ENCODE results near the gene EHBP1L1.
A peak's percentile ranks its signal among the peaks of the same experiment; 100 is the strongest.

EHBP1L1 gene

DNA sequence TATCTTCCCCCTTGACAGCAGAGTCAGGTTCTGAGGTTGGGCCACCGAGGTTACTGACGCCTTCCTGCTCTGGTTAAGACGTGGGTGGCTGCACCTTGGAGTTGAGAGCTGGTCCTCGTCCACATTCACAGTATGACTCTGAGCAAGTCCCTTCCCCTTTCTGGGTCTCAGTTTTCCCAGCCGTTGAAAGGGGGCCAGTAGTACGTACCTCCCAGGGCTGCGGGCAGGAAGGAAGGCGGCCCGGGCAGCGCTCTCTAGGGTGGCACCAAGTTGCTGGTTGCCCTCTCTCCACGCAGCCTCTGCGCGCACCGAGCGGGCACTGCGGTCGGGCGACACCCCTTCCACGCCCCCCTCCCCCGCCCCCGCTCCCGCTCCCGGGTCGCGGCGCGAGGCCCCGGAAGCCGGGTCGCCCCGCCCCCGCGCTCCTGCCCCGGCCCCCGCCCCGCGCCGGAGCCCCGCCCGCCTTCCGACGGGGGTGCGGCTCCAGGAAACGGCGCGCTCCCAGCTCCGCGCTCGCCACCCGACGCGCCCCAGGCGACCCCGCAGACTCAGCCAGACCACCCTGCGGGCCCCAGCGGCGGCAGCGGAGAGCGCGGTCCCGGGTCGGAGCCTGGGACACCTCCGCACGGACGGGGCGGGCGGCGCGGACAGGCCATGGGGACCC lies at the start of gene EHBP1L1:
TSS of gene EHBP1L1 (plus strand) at position 486 of the 664 bp plus-strand sequence. CDS start 250 bp downstream, outside the sequence.
- peak; percentile 70 to 79 for DNase-seq (ENCODE audit: extremely low read depth in 1 of 2, low read depth in 1 of 2)

DNA sequence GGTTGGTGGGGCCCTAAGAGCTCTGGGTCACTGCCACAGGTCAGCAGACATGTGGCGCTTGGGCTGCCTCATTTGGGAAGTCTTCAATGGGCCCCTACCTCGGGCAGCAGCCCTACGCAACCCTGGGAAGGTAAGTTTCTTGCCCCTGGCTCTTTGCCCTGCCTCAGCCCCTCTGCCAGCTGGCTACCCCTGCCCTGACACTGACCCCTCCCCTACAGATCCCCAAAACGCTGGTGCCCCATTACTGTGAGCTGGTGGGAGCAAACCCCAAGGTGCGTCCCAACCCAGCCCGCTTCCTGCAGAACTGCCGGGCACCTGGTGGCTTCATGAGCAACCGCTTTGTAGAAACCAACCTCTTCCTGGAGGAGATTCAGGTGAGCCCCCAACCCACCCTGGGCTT lies 49.1 kb upstream of the EHBP1L1 start:
- DNase-seq (ENCODE audit: extremely low read depth in 1 of 2, low read depth in 1 of 2), result no peak

DNA sequence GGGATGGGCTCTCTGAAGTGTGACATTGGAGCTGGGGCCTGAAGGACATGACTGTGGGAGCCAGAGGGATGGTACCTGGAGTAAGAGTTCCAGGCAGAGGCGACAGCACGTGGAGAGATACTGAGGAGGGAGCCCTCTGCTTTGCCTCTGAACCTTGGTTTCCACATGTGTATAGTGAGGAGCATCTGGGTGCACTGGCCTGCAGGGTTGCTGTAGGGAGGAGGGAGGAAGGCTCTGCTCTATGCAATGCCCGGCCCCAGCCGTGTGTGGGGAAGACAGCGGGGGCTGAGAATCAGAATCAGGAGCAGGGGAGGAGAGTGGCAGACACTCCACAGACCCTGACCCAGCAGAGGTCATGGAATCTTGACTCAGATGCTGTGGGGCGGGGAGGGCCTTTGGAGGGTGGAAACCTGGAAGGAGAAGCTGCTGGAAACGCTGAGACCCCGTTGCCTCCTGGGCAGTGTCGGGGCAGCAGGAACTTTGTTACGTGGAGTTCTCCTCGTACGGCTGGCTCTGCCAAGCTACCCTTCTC lies 47.0 kb upstream of the EHBP1L1 start:
- DNase-seq (ENCODE audit: extremely low read depth in 1 of 2, low read depth in 1 of 2), result no peak

GRCh38 chr11:65529475-65530156 lies 46.2 kb upstream of the EHBP1L1 start:
- DNase-seq (ENCODE audit: extremely low read depth in 1 of 2, low read depth in 1 of 2), result no peak

- no peak for DNase-seq (ENCODE audit: extremely low read depth in 1 of 2, low read depth in 1 of 2)
Observed at GRCh38 chr11:65530157-65530496, 45.7 kb upstream of the EHBP1L1 start.

DNA sequence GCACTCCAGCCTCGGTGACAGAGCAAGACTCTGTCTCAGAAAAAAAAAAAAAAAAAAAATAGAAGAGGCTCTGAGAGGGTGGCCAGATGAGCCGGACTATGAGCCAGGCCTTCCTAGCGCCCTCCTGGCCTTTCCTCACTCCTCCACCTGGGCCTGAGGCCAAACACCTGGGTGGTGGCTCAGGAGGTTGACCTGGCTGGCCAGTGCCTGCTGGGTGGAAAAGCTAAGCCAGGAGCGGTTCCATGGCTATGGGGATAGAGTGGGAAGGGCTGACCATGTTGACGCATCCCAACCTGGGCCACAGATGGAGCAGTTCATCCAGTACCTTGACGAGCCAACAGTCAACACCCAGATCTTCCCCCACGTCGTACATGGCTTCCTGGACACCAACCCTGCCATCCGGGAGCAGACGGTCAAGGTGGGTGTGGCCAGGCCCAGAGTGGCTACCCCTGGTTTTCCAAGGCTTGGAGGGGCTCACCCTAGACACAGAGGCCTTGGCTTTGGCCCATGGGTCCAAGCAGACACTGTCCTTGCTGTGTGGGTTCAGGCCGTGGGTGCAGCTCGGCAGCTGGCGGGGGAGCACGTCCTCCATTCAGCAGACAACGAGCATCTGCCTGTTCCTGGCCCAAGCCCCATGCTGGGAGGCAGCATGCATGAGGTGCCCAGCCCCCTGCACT lies 43.3 kb upstream of the EHBP1L1 start:
- no peak for DNase-seq (ENCODE audit: extremely low read depth in 1 of 2, low read depth in 1 of 2)

DNA sequence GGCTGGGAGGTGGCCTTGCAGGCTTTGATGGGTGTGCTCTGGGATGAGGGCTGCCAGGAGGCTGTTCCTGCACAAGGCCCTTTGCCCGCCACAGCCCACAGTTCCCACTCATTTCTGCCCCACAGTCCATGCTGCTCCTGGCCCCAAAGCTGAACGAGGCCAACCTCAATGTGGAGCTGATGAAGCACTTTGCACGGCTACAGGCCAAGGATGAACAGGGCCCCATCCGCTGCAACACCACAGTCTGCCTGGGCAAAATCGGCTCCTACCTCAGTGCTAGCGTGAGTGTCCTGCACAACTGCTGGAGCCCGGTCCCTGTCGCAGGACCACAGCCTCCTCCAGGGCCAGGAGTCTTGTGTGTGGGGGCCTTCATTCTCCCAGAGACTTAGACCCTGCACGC lies 40.8 kb upstream of the EHBP1L1 start:
- no peak for DNase-seq (ENCODE audit: extremely low read depth in 1 of 2, low read depth in 1 of 2)

DNA sequence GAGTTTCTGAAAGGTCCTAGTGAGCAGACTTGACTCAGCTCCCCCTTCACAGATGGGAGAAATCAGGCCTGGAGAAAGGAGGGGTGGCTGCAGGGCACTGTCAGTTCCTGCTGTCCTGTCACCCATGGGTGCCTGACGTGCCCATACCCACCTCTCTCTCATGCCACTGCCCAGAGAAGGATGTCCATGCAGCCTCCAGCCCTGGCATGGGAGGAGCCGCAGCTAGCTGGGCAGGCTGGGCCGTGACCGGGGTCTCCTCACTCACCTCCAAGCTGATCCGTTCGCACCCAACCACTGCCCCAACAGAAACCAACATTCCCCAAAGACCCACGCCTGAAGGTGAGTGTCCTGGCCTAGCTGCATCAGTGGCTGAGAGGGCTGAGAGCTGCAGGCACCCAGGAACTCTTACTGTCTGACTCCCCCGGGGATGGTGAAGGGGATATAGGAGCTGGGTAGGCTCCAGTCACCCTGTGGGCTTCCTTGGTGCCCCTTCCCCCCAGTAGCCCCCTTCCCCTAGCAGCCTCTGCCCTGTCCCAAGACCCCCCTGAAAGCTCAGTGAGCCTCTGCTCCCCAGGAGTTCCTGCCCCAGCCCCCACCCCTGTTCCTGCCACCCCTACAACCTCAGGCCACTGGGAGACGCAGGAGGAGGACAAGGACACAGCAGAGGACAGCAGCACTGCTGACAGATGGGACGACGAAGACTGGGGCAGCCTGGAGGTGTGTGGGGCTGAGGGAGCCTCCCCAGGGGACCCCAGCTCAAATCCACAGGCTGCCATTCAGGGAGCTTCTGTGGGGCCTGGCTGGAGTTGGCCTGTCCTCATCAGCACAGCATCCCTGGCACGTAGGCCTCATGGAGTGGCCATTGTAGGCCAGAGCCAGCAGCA lies 39.2 kb upstream of the EHBP1L1 start:
- no peak for DNase-seq (ENCODE audit: extremely low read depth in 1 of 2, low read depth in 1 of 2)

GRCh38 chr11:65537296-65537597 lies 38.6 kb upstream of the EHBP1L1 start:
- no peak for DNase-seq (ENCODE audit: extremely low read depth in 1 of 2, low read depth in 1 of 2)

GRCh38 chr11:65537620-65538231 lies 38.1 kb upstream of the EHBP1L1 start:
- DNase-seq (ENCODE audit: extremely low read depth in 1 of 2, low read depth in 1 of 2), result no peak

GRCh38 chr11:65538232-65538914 lies 37.5 kb upstream of the EHBP1L1 start:
- no peak for DNase-seq (ENCODE audit: extremely low read depth in 1 of 2, low read depth in 1 of 2)

- no peak for DNase-seq (ENCODE audit: extremely low read depth in 1 of 2, low read depth in 1 of 2)
Observed at GRCh38 chr11:65538915-65539743, 36.7 kb upstream of the EHBP1L1 start.

- DNase-seq (ENCODE audit: extremely low read depth in 1 of 2, low read depth in 1 of 2), result no peak
Observed at GRCh38 chr11:65539744-65540289, 36.0 kb upstream of the EHBP1L1 start.

- DNase-seq (ENCODE audit: extremely low read depth in 1 of 2, low read depth in 1 of 2), result peak; percentile 71 to 77
Observed at GRCh38 chr11:65540290-65541092, 35.4 kb upstream of the EHBP1L1 start.

DNA sequence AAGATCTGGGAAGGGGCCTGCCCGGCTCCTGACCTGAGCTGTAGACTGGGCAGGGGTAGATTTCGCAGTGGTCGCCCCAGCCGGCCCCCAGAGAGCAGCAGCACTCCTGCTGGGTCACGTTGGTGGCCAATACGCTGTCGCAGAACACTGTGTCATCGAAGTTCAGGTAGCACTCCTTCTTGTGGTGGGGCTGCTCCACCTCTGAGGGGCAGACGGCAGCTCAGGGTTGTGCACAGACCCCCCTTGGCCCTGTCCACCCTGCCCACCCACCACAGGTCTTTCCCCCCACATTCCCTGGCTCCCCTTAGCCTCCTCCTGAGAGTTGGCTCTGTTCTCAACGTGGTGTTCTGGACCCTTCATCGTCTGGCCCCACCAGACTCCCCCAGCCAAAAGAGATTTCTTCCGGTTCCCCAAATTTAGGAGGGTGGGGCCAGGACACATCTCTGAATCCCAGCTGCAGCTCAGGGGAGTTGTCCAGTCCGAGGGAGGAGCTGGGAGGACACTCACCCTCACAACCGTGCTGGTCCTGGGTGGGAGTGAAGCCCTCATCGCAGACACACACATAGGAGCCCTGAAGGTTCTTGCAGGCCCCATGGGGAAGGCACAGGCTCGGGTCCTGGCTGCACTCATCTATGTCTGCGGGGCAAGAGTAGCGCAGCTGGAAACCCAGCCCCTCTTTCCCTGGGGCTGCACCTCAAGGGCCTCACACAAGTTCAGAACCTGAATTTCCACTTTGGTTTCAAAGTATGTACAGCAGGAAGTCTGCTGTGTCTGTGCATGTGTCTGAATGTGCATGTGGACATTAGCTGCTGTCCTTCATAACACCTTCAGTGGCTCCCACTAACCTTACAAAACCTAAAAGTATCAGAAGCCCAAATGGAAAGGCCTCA lies 34.5 kb upstream of the EHBP1L1 start:
- DNase-seq (ENCODE audit: extremely low read depth in 1 of 2, low read depth in 1 of 2), result no peak

DNA sequence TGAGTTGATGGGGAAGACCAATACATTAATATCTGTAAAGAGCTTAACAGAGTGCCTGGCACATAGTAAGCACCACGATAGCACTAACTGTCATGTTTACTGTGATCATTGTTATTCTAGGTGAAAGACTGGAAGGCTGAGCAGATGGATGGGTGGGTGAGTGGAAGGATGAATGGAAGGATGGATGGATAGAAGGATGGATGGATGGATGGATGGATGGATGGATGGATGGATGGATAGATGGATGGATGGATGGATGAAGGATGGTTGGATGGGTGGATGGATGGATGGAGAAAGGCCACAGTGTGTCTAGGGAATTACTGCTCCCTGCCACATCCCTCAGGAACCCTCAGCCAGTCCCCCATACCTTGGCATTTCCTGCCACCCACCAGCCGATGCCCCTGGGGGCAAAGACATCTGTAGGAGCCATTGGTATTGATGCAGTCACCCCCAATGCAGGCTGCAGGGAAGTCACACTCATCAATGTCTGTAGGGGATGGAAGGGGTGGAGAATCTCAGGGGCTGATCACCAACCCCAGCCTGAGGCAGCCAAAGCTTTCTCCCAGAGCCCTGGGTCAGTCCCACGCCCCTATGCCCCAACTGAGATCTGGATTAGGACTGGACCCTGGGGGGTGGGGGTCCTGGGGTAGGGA lies 33.0 kb upstream of the EHBP1L1 start:
- no peak for DNase-seq (ENCODE audit: extremely low read depth in 1 of 2, low read depth in 1 of 2)

GRCh38 chr11:65545853-65546216 lies 30.0 kb upstream of the EHBP1L1 start:
- no peak for DNase-seq (ENCODE audit: extremely low read depth in 1 of 2, low read depth in 1 of 2)
